ENCODE results near the gene DNLZ.
"Not testable (repeated sequence)": the region's sequence is repeated elsewhere in the genome, so short reads cannot be mapped to it uniquely, and the experiment has no call there.

DNA sequence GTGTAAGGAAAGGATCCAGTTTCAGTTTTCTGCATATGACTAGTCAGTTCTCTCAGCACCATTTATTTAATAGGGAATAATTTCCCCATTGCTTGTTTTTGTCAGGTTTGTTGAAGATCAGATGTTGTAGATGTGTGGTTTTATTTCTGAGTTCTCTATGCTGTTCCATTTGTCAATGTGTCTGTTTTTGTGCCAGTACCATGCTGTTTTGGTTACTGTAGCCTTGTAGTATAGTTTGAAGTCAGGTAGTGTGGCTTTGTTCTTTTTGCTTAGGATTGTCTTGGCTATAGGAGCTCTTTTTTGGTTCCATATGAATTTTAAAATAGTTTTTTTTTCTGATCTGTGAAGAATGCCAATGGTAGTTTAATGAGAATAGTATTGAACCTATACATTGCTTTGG is 42.6 kb downstream of the DNLZ start:
- not testable (repeated sequence) for TF ChIP-seq CTCF (conservative IDR thresholded peaks at IDR 0.05); EZH2 (IDR thresholded peaks at IDR 0.05; ENCODE audit: low read depth)
